HG03039 (cell line): ENCODE measurements around the gene SGSM2.

Experiments
- ATAC-seq: cut with Tn5 transposase; IDR thresholded peaks from one replicate; pipeline ENCODE4 v1.9.1; 2021; ENCODE audit warnings: mild to moderate bottlenecking, moderate library complexity; ENCODE audit not compliant: unreplicated experiment

Gene SGSM2

DNA sequence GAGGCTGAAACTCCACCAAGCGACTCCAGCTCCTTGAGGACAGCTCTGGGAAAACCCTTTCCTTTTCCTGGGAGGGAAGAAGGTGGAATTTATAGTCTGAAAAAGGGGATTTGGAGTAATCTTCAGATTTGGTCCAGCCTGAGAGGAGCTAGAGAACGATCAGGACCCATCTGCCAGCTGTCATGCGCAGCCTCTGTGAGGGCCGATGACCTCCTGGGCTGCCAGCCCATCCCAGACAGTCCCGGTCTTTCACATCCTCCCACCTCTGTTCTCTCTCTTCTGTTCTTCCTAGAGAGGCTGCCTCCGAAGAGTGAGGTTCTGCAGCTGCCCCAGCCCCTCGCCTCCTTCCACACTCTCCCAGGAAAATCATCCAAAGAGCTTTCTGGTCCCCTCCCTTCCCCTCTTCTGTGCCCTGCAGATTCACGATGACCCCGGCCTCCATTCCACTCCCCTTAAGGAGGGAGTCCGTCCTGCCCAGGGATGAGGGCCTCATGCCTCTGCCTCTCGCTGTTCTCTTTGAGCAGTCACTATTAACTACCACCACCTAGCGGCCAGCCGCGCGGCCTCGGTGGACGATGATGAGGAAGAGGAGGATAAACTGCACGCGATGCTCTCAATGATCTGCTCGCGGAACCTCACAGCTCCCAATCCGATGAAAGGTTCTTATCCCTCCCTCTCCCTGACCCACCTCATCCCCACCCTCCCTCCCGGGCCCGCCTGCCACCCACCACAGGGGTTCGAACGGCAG, 29.6 kb downstream of the SGSM2 start:
- no peak for ATAC-seq

DNA sequence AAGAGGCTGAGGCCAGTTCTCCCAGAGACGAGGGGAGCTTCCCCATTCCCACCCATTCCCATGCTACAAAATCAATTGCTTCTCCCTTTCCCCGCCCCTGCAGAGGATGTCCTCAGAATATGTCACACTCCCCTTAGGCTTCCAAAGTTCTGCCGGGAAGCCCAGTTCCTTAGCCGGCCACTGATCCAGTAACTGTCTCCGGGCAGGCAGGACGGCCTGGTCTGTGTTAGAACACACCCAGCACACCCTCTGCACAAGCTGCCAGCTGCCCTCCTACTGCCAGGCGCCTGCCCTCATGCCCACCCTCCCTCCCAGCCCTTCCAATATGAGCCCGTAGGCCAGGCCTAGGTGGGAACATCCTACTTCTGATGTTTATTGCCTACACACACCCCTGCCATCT, 31.1 kb downstream of the SGSM2 start:
- ATAC-seq = no peak

- no peak for ATAC-seq
Observed at GRCh38 chr17:2369039-2369438, 31.7 kb downstream of the SGSM2 start.

DNA sequence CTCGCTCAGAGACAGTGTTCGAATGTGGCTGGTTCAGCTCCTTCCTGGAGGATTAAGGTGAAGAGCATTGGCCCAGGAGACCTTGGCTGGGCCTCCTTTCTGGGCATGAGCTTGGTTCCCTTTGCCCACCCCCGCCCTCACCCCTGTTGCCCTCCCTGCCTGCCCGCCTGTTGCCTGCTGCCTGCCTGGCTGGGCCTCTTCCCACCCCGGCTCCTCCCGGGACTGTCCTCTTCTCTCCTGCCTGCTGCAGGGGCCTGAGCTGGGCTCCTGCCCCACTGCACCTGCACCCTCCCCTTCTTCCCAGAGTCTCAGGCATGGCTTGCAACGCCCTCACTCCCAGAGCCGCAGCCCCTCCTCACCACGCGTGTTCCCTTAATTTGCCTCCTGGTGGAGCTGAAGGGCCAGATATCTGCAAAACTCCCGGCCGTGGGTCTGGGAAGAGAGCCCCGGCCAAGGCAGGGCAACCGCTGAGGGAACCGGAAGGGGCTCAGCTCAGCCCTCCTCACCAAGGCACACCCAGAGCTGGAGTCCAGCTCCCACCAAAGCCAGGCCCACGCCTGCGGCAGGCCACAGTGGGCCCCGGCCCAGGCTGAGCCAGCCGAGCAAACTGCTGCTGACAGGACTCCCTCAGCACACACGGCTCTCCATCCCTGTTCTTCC, 32.4 kb downstream of the SGSM2 start:
- ATAC-seq = no peak

GRCh38 chr17:2370211-2370589, 32.9 kb downstream of the SGSM2 start:
- ATAC-seq = no peak

- ATAC-seq = no peak
Observed at GRCh38 chr17:2371183-2372130, 34.2 kb downstream of the SGSM2 start.

- no peak for ATAC-seq
Observed at GRCh38 chr17:2372180-2372579, 34.9 kb downstream of the SGSM2 start.

- no peak for ATAC-seq
Observed at GRCh38 chr17:2372681-2373080, 35.4 kb downstream of the SGSM2 start.

DNA sequence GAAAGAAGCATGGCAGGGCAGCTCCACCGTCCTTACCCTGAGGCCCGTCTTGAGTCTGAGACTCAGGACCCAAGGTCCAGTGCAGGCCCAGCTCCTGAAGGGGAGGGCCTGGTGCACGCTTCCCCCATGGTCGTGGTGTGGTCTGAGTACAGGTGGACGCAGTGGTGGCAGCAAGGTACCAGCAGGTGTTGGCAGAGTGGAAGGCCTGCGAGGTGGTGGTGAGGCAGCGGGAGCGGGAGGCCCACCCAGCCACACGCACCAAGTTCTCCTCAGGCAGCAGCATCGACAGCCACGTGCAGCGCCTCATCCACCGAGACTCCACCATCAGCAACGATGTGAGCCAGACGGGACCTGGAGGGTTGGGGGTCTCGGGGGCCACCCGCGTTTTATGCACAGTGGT, 35.9 kb downstream of the SGSM2 start:
- ATAC-seq = no peak

DNA sequence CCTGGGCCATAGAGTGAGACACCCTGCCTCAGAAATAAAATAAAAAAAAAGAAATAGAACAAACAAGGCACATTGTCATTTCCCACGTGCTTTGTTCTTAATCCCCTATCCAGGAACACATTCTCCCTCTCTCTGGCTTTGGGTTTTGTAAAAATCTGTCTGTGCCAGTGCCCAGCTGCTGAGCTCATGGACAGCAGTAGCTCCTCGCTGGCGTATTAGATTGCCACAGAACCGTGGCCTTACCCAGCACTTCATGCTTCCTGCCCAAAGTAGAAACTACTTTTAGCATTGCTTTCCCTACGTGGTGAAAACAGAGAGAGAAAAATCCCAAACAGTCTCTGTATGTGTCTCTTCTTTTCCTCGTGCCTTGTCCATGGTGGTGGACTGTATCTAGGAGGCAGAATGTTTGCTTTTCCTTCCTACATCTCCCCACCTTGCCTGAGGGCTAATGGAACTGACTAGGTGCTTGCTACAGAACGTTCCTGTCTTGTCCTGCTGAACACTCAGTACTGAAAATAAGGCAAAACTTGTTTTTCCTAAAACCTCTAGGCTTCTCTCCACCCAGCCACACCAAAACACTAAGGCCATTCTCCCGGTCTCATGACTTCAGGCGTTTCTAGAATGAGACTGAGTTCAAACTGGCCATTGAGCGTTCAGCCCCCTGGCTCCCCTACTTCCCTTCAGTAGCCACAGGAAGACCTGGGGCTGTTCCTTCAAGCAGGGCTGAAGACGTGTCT, 37.4 kb downstream of the SGSM2 start:
- ATAC-seq = no peak

GRCh38 chr17:2375406-2375805, 38.1 kb downstream of the SGSM2 start:
- ATAC-seq = no peak

DNA sequence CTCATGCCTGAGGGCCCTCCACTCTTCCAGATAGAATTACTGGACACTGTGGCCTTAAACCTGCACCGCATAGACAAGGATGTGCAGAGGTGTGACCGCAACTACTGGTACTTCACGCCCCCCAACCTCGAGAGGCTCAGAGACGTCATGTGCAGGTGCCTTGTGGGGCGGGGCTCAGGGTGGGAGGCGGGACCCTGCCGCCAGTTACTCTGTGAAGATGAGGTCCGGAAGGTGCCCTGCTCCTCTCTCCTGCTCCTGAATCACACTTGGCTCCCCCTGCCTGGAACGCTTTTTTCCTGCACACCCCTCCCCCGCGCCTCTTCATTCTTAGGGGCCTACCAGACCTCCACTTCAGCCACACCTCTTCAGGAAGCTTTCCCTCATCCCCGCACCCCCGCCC, 38.8 kb downstream of the SGSM2 start:
- ATAC-seq = no peak

- no peak for ATAC-seq
Observed at GRCh38 chr17:2377659-2378058, 40.4 kb downstream of the SGSM2 start.

DNA sequence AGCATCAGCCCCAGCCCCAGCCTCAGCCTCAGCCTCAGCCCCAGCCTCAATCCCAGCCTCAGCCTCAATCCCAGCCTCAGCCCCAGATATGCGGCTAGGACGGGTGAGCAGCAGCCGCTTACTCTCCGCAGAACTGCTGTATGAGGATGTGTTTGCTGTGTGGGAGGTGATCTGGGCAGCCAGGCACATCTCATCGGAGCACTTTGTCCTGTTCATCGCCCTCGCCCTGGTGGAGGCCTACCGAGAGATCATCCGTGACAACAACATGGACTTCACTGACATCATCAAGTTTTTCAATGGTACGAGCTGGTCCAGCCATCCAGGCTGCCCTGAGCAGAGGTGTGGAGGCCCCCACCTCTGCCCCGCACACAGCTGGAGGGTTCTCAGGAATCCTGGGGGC, 41.6 kb downstream of the SGSM2 start:
- ATAC-seq = no peak

GRCh38 chr17:2379489-2380225, 42.4 kb downstream of the SGSM2 start:
- no peak for ATAC-seq

DNA sequence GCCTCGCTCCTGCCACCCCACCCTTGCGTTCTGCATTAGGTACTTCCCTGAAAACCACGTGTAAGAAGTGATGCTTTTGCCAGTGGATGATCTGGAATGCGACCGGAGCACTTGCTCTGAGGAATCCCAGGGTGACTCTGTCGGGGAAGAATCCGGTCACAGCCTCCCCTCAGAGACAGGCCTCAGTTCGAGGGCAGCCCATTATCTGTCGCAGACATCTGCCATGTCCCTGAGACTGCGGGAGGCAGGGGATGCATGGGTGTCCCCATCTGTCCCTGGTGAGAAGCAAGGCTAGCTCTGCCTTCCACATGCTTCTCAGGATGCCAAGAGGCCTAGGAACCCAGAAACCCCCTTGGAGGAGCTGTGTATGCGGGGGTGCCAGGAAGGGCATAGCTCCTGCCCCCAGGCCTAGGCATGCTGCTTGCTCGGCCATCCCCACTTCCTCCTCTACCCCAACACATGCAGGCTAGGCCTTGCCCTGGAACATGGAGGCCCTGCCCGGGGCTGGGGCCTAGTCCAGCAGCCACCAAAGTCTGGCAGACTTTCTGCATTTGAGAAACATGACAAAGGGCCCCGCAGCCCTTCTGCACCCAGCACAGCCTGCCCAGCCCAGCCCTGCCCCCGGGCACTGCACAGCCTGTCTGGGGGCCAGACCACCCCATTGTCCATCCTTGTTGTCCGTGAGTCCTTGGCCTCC, 43.1 kb downstream of the SGSM2 start:
- no peak for ATAC-seq

DNA sequence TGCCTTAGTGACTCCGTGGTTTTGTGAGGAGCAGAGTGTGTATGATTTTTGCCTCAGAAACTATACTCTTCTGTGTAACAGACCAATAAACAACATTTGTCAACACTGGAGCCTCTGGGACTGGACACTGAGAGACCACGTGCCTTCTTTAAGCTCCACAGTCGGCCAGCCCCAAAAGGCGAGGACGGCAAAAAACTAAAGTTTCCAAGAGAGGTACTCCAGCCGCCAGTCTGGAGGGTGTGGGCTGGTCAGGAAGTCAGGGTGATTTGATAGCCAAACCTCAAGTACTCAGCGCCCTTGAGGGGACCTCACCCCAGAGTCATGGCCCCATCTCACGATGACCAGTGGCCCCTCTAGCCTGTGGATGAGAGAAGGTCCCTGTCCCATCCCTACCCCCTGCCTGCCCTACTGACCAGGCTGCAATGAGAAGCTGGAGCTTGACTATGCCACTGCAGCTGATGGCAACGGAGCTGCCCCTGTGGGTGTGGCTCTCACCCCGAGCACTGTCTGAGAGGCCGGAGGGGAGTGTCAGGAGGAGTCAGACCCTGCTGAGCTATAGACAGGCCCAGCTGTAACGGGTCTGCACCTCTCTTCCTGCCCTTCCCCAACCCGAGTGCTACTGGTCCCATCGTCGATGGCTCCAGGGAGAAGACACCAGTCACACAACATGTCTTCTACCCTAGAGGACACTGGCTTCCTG, 43.8 kb downstream of the SGSM2 start:
- no peak for ATAC-seq

GRCh38 chr17:2383628-2384167, 46.4 kb downstream of the SGSM2 start:
- no peak for ATAC-seq
